ENCODE data around the gene AKT2. TPM values are rescaled to one million over a fixed set of nuclear protein-coding genes. Genes with fewer than 3 reads are reported as not detected.

Gene AKT2
- total RNA-seq, 1 donor from 2014 or later, result 200 TPM

DNA sequence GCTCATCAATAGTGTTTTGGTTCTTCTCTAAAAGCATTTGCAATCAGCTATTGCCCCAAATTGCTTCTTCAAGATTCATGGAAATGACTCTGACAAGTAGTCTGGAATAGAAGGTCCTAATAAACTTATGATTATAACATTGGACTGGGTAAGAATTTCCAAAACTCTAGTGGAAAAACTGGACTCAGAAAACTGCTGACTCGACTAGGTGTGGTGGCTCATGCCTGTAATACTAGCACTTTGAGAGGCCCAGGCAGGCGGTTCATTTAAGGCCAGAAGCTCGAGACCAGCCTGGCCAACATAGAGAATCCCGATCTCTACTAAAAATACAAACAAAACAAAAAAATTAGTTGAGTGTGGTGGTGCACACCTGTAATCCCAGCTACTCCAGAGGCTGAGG, 15.5 kb upstream of the AKT2 start:
- no peak overlapping the region for H3K27ac Mint-ChIP-seq
- no peak overlapping the region for H3K4me3 Mint-ChIP-seq
- peaks cover 22% of the 10 kb centered on the region for H3K4me1 Mint-ChIP-seq
- TF ChIP-seq CTCF (IDR thresholded peaks at IDR 0.05; ENCODE audit: unreplicated experiment), result no peak
- DNase-seq (ENCODE audit: low spot score in 2 of 2, unreplicated experiment in 2 of 2), result no peak
- no peaks in the 10 kb centered on the region for H3K36me3 Mint-ChIP-seq
- no peaks in the 10 kb centered on the region for H3K9me3 Mint-ChIP-seq
- H3K27me3 Mint-ChIP-seq (ENCODE audit: low read depth), result no peaks in the 10 kb centered on the region

GRCh38 chr19:40298026-40298425, 12.9 kb upstream of the AKT2 start:
- Mint-ChIP-seq H3K27ac (no peak overlapping the region), H3K27me3 (ENCODE audit: low read depth) (no peaks in the 10 kb centered on the region), H3K4me3 (no peak overlapping the region), H3K9me3 (no peaks in the 10 kb centered on the region), H3K36me3 (no peaks in the 10 kb centered on the region), H3K4me1 (peaks cover 8% of the 10 kb centered on the region)
- no peak for TF ChIP-seq CTCF (IDR thresholded peaks at IDR 0.05; ENCODE audit: unreplicated experiment)
- DNase-seq (ENCODE audit: low spot score in 2 of 2, unreplicated experiment in 2 of 2), result no peak

- no peak for DNase-seq (ENCODE audit: low spot score in 2 of 2, unreplicated experiment in 2 of 2)
- no peak overlapping the region for H3K4me3 Mint-ChIP-seq
- H3K4me1 Mint-ChIP-seq, result no peaks in the 10 kb centered on the region
- no peaks in the 10 kb centered on the region for H3K36me3 Mint-ChIP-seq
- H3K9me3 Mint-ChIP-seq, result no peaks in the 10 kb centered on the region
- no peaks in the 10 kb centered on the region for H3K27me3 Mint-ChIP-seq (ENCODE audit: low read depth)
- H3K27ac Mint-ChIP-seq, result no peak overlapping the region
- no peak for TF ChIP-seq CTCF (IDR thresholded peaks at IDR 0.05; ENCODE audit: unreplicated experiment)
Measured at GRCh38 chr19:40294560-40294959, 9.4 kb upstream of the AKT2 start.

GRCh38 chr19:40286971-40287421, 1.9 kb upstream of the AKT2 start:
- DNase-seq (ENCODE audit: low spot score in 2 of 2, unreplicated experiment in 2 of 2), result no peak
- Mint-ChIP-seq H3K27ac (peak overlapping the region; percentile 99), H3K4me3 (no peak overlapping the region), H3K9me3 (no peaks in the 10 kb centered on the region), H3K36me3 (no peaks in the 10 kb centered on the region), H3K4me1 (peaks cover 32% of the 10 kb centered on the region), H3K27me3 (ENCODE audit: low read depth) (no peaks in the 10 kb centered on the region)
- no peak for TF ChIP-seq CTCF (IDR thresholded peaks at IDR 0.05; ENCODE audit: unreplicated experiment)

DNA sequence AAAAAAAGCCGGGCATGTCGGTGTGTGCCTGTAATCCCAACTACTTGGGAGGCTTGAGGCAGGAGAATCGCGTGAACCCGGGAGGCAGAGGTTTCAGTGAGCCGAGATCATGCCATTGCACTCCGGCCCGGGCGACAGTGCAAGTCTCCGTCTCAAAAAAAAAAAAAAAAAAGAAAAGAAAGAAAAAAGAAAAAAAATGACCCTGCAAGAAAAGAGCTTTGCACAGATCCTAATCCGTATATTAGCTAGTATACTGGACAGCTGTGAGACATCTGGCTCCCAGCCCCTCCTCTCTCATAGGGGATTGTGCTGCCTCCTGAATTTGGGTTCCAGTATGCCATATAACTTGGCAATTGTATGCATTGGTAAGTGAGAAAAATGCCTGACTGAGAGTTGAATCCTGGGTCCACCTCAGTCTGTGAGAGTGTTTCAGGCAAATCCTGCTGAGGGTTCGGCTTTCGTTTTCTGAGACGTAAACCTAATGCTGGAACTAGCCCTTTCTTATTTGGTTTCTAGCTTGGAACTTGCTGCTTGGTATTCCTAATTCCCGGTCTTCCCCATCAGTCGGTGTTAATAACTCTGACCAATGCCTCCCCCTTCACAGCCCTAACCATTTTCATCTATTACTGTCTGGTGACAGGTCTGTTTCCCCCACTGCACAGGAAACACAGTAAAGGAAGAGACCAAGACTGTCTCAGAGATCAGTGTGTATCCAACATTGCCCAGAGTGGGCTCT, 1.3 kb upstream of the AKT2 start:
- H3K9me3 Mint-ChIP-seq, result no peaks in the 10 kb centered on the region
- H3K27me3 Mint-ChIP-seq (ENCODE audit: low read depth), result no peaks in the 10 kb centered on the region
- peaks cover 32% of the 10 kb centered on the region for H3K4me1 Mint-ChIP-seq
- peak overlapping the region; percentile 15 for H3K4me3 Mint-ChIP-seq
- no peak for TF ChIP-seq CTCF (IDR thresholded peaks at IDR 0.05; ENCODE audit: unreplicated experiment)
- H3K27ac Mint-ChIP-seq, result peak overlapping the region; percentile 99
- DNase-seq (ENCODE audit: low spot score in 2 of 2, unreplicated experiment in 2 of 2), result no peak
- no peaks in the 10 kb centered on the region for H3K36me3 Mint-ChIP-seq
